ENCODE results near the gene APMAP.

Gene APMAP

DNA sequence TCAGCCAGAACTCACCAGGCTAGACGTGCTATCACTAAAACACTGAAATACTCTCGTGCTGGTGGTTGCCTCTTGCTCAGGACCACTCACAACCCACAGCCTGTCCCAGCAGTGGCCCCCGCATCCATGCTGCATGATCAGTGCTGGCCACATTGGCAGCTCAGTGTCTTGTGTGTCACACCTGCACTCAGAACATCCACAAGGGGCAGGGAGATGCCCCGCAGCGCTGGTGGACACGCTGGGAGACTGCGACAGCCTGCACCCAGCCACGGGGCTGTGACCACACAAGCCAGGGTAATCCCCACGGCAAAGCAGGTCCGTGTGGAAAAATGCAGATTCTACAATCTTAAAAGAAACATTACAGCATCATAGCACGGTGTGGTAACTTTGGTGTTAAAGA is 23.9 kb upstream of the APMAP start:
- Mint-ChIP-seq H3K27me3 (no peaks in the 10 kb centered on the region), H3K27ac (peak overlapping the region; percentile 14), H3K9me3 (no peaks in the 10 kb centered on the region), H3K4me3 (no peak overlapping the region), H3K4me1 (peaks cover 21% of the 10 kb centered on the region), H3K36me3 (peaks cover 20% of the 10 kb centered on the region)
- ATAC-seq, result no peak

DNA sequence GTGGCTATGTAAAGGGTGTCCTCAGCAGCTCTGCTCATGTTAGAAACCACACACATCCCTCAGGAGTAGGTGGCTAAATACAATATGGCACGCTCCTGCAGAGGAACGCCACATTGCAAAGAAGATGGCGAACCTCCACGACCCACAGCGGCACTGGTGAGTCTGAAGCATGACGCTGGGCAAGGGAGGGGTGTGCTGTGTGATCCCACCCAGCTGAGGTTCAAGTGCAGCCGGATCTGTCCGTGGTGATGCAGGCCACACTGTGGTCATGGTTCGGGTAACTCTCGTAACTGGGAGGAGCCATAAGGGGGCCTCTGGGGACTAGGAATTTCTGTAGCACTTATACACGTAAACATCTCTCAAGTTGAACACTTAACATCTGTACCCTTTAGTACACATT is 23.4 kb upstream of the APMAP start:
- Mint-ChIP-seq H3K9me3 (no peaks in the 10 kb centered on the region), H3K27ac (peak overlapping the region; percentile 14)
- peak; percentile 61 for ATAC-seq

DNA sequence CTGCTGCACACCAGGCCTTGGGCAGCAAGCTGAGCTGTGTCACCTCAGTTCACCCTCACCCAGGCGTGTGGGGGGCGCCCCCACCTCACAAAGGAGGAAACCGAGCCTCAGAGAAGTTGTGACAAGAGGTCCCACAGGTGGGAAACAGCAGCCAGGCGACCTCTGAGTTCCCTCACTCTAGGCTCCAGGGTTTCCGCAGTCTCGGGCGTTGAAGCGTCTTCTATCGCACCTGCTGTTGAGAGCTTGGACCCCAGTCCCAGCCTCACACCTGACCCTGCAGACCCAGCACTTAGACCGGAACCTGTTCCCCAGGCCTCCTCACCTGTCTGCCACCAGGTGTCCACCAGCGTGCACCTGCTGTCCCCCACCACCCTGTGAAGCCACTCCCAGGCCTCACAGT is 22.3 kb upstream of the APMAP start:
- no peaks in the 10 kb centered on the region for H3K27me3 Mint-ChIP-seq
- H3K27ac Mint-ChIP-seq, result no peak overlapping the region
- peaks cover 21% of the 10 kb centered on the region for H3K4me1 Mint-ChIP-seq
- peaks cover 16% of the 10 kb centered on the region for H3K36me3 Mint-ChIP-seq
- no peaks in the 10 kb centered on the region for H3K9me3 Mint-ChIP-seq
- ATAC-seq, result no peak
- no peak overlapping the region for H3K4me3 Mint-ChIP-seq

More for the DNA sequence above, 23.4 kb upstream of the APMAP start:
- Mint-ChIP-seq H3K4me1 (peaks cover 21% of the 10 kb centered on the region), H3K27me3 (no peaks in the 10 kb centered on the region), H3K4me3 (no peak overlapping the region), H3K36me3 (peaks cover 16% of the 10 kb centered on the region)

DNA sequence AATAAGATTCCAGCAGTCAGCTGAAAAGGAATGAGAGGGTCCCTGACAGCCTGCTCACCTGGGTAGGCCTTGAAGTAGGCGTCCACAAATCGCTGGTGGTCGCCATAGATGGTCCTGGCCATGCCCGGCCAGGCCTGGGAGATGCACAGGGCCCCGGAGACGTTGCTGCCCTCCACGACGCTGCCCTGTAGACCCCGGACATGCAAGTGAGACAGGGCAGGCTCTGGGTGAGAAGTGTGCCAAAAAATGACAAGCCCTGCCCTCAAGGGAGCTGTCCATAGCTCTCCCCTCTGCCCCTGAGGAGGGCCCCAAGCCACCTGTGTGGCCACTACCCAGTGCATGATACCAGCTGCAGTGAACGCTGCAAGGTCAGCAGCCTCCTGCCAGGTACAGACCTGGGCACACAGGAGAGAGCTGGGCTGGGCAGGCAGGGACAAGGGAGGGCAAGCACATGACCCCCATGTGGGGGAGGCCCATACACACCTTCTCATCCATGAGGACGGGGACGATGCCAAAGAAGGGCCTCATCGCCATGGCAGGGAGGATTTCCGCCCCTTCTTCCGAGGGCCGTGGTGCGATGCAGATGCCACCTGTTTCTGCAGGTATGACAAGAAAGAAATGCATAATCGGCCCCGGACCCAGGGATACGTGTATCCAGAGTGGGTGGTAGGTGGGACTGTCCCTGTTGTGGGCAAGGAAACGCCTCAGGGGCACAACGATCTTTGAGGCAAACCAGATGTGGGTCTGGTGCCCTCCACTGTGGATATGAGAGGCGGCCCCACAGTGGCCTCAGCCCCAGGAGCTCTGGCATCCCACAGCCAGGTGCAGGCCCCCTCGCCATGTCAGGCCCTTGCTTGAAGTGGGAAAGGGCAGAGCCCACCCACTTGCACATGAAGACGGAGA is 21.2 kb upstream of the APMAP start:
- H3K27ac Mint-ChIP-seq, result no peak overlapping the region
- ATAC-seq, result no peak
- peaks cover 18% of the 10 kb centered on the region for H3K36me3 Mint-ChIP-seq

DNA sequence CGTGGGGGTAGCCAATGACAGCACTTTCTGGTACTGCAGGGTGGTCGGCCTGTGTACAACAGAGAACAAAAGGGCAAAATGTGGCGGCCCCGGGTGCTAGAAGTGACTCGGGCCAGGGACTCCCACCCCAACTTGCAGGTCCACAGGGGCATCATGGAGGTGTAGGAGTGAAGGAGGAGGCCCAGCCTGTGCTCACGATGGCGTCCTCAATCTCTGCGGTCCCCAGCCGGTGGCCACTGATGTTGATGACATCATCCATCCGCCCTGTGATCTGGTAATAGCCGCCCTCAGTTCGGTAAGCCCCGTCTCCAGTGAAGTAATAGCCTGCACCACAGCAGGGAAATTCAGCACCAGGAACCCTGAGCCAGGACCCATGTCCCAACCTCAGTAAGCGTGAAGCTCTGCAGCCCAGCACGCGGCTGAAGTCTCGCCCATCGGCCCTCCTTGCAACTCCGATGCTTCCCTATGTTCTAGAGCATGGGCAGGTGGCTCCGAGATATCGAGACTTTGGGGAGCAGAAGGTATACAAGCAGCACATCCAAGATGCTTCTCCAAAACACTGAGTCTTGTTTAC is 20.2 kb upstream of the APMAP start:
- Mint-ChIP-seq H3K27me3 (no peaks in the 10 kb centered on the region), H3K4me1 (peaks cover 19% of the 10 kb centered on the region), H3K36me3 (peaks cover 26% of the 10 kb centered on the region), H3K9me3 (no peaks in the 10 kb centered on the region), H3K27ac (no peak overlapping the region), H3K4me3 (no peak overlapping the region)
- no peak for ATAC-seq

More for the DNA sequence above, 21.2 kb upstream of the APMAP start:
- Mint-ChIP-seq H3K9me3 (no peaks in the 10 kb centered on the region), H3K4me3 (no peak overlapping the region), H3K4me1 (peaks cover 21% of the 10 kb centered on the region), H3K27me3 (no peaks in the 10 kb centered on the region)

DNA sequence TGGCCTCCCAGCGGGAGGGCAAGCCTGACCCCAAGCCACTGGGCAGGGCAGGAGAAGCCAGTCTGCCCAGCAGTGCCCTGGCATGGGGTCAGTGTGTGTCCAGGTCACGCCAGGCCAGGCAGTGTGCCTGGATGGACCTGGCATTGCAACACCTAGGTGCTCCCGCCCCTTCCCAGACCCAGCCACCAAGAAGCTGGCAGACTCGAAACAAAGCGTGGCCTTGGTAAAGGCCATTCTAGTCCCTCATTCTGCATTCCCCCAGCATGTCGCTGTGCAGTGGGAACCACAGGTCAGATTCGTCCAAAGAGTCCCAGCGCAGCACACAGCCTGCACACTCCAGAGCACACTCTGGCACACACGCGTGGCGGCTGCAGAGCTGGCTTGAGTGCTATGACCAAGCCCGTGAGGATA is 19.3 kb upstream of the APMAP start:
- no peak overlapping the region for H3K27ac Mint-ChIP-seq
- ATAC-seq, result no peak

DNA sequence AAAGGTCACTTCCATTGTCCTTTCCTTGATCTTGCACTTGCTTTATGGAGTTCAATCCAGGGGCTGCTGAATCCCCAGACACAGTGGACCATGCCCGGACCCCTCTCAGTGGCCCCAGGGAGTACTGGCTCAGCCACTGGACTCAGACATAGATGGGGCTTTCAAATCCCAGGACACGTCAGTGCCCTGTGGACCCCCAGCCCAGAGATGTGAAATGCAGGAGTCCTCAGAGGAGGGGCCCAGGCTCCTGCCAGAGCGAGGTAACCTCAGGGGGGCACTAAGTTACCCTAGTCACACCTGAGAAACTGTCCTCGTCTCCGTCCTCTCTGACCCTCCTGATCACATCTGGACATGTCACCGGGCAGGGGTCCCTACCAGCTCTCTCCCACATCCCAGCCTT is 18.7 kb upstream of the APMAP start:
- H3K27me3 Mint-ChIP-seq, result no peaks in the 10 kb centered on the region
- H3K4me1 Mint-ChIP-seq, result peaks cover 6% of the 10 kb centered on the region
- peaks cover 37% of the 10 kb centered on the region for H3K36me3 Mint-ChIP-seq
- H3K27ac Mint-ChIP-seq, result no peak overlapping the region
- no peak overlapping the region for H3K4me3 Mint-ChIP-seq
- ATAC-seq, result no peak
- no peaks in the 10 kb centered on the region for H3K9me3 Mint-ChIP-seq

More for the DNA sequence above, 19.3 kb upstream of the APMAP start:
- Mint-ChIP-seq H3K36me3 (peaks cover 32% of the 10 kb centered on the region), H3K27me3 (no peaks in the 10 kb centered on the region), H3K9me3 (no peaks in the 10 kb centered on the region), H3K4me1 (peaks cover 11% of the 10 kb centered on the region), H3K4me3 (no peak overlapping the region)

DNA sequence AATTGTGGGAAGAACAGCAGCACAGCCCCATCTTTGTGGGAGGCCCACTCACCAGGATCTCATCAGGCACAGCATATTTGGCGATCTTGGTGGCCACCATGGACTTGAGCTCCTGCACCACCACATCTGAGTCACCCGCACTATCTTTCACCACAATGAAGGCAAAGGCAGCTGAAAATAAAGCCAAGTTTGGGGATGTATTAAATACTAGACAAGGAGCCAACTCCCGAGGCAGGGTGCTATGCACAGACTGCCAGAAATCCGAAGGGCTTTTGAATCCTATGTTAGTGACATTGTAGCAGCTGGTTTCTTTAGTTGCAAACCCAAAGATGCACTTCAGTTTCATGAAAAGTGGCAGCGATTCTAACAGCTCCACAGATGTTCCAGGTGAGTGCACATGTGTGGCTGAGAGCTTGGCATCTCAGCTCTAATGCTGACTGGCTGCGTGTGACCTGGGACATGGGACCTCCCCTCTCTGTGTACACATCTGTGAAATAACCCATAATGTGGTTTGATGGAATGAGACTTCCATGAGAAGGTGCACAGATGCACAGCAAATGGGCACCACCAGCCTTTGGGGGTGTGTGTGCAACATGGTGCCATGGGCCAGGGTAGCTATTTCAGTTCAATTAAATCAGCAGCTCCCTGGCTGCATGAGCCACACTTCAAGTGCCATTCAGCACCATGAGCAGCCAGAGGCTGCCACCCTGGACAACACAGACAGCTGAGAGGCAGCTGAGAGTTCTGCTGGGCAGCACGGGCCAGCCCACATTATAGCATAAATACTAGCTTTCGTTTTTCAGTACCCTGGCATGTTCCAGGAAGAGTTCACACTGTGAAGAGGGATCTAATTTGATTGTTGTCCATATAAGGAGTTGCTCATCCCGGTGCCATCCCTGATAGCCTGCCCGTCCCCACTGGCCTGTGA is 16.9 kb upstream of the APMAP start:
- H3K27me3 Mint-ChIP-seq, result no peaks in the 10 kb centered on the region
- no peaks in the 10 kb centered on the region for H3K9me3 Mint-ChIP-seq
- no peaks in the 10 kb centered on the region for H3K4me1 Mint-ChIP-seq
- no peak for ATAC-seq
- H3K27ac Mint-ChIP-seq, result no peak overlapping the region
- peaks cover 50% of the 10 kb centered on the region for H3K36me3 Mint-ChIP-seq
- no peak overlapping the region for H3K4me3 Mint-ChIP-seq

DNA sequence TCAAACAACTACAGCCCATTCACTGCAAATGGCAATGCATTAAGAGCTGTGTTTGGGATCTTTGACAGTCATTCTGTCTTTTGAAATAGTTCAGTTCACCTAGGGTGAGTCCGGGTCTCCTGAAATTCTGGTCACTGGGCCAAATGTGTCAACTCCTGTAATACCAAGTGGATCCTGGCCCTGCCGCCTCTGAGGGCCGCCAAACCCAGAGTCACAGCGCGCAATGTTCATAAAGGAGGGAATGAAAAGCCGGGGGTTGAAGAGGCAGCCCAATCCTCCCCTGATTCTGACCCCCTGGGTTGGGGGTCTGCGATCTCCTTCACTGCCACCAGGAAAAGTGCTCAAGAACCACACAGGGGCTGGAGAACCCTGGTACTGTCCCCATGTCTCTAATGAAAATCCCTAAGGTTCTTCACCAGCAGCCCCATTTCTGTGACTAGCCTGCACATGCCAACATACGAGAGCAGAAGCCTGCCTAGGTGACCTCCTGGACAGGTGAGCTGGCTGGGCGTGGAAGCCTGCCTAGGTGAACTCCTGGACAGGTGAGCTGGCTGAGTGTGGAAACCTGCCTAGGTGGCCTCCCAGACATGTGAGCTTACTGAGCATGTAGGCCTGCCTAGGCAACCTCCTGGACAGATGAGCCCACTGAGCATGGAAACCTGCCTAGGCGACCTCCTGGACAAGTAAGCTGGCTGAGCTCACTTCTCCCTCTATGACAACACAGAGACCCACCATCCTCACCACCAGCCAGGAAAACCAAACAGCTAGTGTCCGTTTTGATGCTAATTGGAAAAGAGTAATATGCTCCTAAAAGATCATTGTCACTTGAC is 16.1 kb upstream of the APMAP start:
- H3K4me3 Mint-ChIP-seq, result no peak overlapping the region
- H3K4me1 Mint-ChIP-seq, result no peaks in the 10 kb centered on the region
- no peaks in the 10 kb centered on the region for H3K27me3 Mint-ChIP-seq
- H3K9me3 Mint-ChIP-seq, result no peaks in the 10 kb centered on the region
- no peak for ATAC-seq
- H3K27ac Mint-ChIP-seq, result no peak overlapping the region
- H3K36me3 Mint-ChIP-seq, result peaks cover 57% of the 10 kb centered on the region

DNA sequence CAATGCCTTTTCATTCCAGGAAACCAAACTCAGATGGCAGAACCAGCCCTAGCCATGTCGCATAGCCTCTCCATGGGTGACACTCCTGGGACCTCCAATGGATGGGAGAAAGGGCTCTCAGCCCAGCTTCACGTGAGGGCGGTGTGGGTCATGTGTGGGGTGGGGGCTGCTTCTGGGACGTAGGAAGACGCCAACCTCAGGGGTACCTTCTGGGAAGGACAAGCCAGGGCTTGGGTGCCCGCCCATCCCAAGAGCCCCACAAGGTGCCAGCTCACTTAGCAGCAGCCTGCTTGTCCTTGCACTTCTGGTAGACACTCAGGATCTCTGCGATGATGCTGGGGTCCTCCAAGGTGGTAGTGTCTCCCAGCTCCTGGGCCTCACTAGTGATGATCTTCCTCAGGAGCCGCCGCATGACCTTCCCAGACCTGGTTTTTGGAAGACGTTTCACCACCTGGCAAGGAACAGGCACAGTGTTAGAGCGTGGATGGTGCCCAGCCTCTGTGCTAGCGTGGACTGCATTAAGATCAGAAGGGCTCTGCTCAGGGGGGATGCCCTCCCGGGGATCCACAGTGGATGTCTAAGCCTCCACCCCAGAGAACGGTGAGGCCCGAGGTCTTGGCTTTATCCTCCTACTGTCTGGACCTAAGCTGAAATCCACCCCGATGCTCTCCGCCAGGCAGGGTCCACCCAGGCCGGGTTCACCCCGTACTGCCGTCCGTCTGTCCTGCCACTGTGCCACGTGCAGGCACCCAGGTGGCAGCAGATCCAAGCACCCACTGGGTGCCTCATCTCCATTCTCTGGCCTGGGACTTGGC is 15.1 kb upstream of the APMAP start:
- Mint-ChIP-seq H3K36me3 (peaks cover 66% of the 10 kb centered on the region), H3K9me3 (no peaks in the 10 kb centered on the region), H3K27ac (no peak overlapping the region), H3K4me1 (no peaks in the 10 kb centered on the region), H3K27me3 (no peaks in the 10 kb centered on the region), H3K4me3 (no peak overlapping the region)
- no peak for ATAC-seq

DNA sequence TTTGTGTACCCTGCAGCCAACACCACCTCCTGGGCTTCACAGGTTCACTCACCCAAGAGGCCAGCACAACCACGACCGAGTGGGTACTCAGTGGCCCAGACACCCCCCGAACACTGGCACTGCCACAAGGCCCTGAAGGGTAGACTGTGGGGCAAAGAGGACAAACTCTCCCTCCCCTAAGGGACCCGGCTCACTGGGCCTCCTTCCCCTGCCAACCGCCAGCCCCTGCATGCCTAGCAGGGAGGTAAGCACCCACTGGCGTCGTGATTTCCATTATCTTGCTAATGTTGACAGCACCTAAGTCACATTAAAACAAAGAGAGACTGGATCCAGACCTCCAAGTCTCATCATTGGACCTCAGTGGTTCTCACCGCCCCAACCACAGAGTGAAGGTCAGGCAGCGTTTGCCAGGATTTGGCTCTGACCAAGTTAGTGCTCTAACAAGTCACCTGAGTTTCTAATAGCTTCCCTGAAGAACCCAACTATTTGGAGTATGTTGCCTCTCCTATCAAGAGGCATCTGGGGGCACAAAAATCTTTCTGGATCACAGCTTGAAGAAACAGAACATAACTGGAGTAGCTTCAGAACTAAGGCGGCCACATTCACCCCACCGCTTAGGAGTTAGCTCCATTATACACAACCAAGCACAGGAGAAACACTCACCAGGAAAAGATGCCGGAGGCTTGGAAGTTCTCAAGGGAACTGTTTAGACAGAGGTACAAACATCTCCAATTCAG is 14.0 kb upstream of the APMAP start:
- ATAC-seq, result no peak
- Mint-ChIP-seq H3K9me3 (no peaks in the 10 kb centered on the region), H3K27ac (no peak overlapping the region), H3K4me1 (no peaks in the 10 kb centered on the region), H3K27me3 (no peaks in the 10 kb centered on the region), H3K4me3 (no peak overlapping the region), H3K36me3 (peaks cover 71% of the 10 kb centered on the region)

DNA sequence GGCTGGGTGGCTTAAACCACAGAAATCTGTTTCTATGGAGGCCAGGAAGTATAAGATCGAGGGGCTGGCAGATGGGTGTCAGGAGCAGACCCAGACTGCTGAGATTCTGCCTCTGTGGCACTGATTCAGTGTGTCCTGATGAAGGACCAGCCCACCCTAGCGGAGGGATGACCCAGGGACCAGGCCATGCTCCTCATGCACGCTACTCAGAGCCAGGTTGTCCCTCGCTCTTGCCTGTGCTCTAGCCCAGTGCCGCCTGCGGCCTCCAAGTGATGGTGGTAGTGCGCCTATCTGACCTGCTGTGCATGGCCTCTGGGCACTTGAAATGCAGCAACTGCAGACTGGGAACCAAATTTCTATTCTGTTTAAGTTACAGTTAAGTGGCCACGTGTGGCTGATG is 13.1 kb upstream of the APMAP start:
- ATAC-seq, result no peak
- H3K27ac Mint-ChIP-seq, result no peak overlapping the region

DNA sequence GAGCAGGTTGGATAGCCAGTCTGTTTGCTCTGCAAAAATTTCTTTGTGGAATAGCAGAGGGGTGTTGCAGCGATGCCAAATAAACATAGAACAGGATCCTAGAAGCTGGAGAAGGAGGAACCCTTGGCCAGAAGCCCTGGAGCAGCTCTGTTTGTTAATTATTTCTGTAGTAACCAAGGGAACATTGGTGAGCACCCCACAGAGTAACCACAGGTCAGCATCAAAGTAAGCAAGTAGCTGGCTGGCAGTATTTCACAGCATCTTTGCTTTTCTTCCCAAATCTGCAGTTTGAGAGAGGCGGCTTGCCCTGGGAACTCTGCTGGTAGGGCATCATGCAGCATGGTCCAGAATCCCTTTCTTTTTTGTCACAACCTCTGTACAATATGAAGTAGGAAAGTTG is 12.7 kb upstream of the APMAP start:
- H3K27ac Mint-ChIP-seq, result no peak overlapping the region
- H3K9me3 Mint-ChIP-seq, result no peaks in the 10 kb centered on the region
- no peak overlapping the region for H3K4me3 Mint-ChIP-seq
- peaks cover 65% of the 10 kb centered on the region for H3K36me3 Mint-ChIP-seq
- no peaks in the 10 kb centered on the region for H3K27me3 Mint-ChIP-seq
- no peak for ATAC-seq
- H3K4me1 Mint-ChIP-seq, result no peaks in the 10 kb centered on the region

More for the DNA sequence above, 13.1 kb upstream of the APMAP start:
- H3K36me3 Mint-ChIP-seq, result peaks cover 69% of the 10 kb centered on the region
- no peaks in the 10 kb centered on the region for H3K27me3 Mint-ChIP-seq
- no peaks in the 10 kb centered on the region for H3K4me1 Mint-ChIP-seq
- H3K4me3 Mint-ChIP-seq, result no peak overlapping the region
- H3K9me3 Mint-ChIP-seq, result no peaks in the 10 kb centered on the region

All from stimulated activated memory B cell treated with anti-CD40 and anti-IgM and Interleukin-4, amounts not matched to agents 10 μg/mL and 1 μg/mL and 100 μg/mL, for 72 hours (primary cell).